H1 (cell line): Measurements from ENCODE around the gene PIGU. TPM values are rescaled to one million over a fixed set of nuclear protein-coding genes. Genes with fewer than 3 reads are reported as not detected.

Experiments
- CHD7 ChIP-seq: fragments of 300-600 bp; sonication (generic); IDR thresholded peaks from 2 replicates; pipeline ENCODE4 v1.7.1; 2012; ENCODE audit warnings: low read length, moderate library complexity, mild to moderate bottlenecking, inconsistent platforms; ENCODE audit not compliant: insufficient replicate concordance
- polyA plus RNA-seq, 7 experiments: library from polyadenylated mRNA; depleted of rRNA in 3 of 7; stranded (reverse) in 5 of 7; unstranded in 2 of 7; fragments of >200 nt in 5 of 7; fragments of 200-250 nt in 2 of 7; gene quantifications; 1 replicate in 5 of 7; 2 replicates in 1 of 7; 4 replicates in 1 of 7; pipeline versions ENCODE4 v1.2.1 to v1.2.3, GENCODE V29; 2011 to 2013; ENCODE audit warnings: missing spikeins in 2 of 7, mixed read lengths in 2 of 7
- total RNA-seq: library from RNA; stranded (reverse); fragmentation: NEBNext Ultra II Directional; extraction: Animal tissue kit (Norgen Biotek cat#: 25700); gene quantifications from 2 replicates; pipeline ENCODE4 v1.2.1, GENCODE V29; 2021

PIGU gene
- total and polyA plus RNA-seq, 2 of the 8 experiments (the other 6 are each of a cell fraction or from before 2014, with no cell fraction given), result 28.3 to 117 TPM

- no peak for TF ChIP-seq CHD7
- TF ChIP-seq, all 59 proteins: peak for 0
Measured at GRCh38 chr20:34529742-34530141, 147.2 kb downstream of the PIGU start (continued).
